HEK293 (cell line): Measurements from ENCODE around the gene IGFBP4.

Experiments used
- TF ChIP-seq, protein P1 (sequence below): fragments of 450-650 bp; formaldehyde crosslinking; IDR thresholded peaks from 2 replicates; pipeline ENCODE4 v1.5.1; 2017; ENCODE audit warnings: missing biosample characterization, mild to moderate bottlenecking, missing genetic modification characterization, moderate library complexity
- TF ChIP-seq, protein P2 (sequence below): fragments of 450-650 bp; formaldehyde crosslinking; IDR thresholded peaks from 2 replicates; pipeline ENCODE4 v1.5.1; 2016; ENCODE audit warnings: missing biosample characterization, missing genetic modification characterization

DNA sequence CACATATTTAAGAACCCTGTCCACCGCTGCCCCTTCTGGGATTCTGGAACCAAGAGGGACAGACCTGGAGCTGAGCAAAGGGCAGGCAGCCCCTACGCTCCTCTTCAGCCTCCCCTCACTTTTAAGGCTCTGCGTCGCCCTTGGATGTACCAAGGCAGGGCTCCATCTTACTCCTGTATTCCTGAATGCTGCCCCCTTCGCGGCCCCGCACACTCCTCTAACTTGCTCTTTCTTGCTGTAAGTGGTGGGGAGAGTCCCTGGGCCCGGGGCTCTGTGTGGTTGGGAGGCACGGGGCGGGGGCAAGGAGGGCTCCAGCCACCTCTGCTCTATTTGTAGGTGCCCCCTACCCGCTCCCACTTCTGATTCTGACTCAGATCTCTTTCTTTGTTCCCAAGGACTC is 56.9 kb downstream of the IGFBP4 start:
- TF ChIP-seq, protein P1, sequence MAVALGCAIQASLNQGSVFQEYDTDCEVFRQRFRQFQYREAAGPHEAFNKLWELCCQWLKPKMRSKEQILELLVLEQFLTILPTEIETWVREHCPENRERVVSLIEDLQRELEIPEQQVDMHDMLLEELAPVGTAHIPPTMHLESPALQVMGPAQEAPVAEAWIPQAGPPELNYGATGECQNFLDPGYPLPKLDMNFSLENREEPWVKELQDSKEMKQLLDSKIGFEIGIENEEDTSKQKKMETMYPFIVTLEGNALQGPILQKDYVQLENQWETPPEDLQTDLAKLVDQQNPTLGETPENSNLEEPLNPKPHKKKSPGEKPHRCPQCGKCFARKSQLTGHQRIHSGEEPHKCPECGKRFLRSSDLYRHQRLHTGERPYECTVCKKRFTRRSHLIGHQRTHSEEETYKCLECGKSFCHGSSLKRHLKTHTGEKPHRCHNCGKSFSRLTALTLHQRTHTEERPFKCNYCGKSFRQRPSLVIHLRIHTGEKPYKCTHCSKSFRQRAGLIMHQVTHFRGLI (tag by site-specific recombination) = no peak
- TF ChIP-seq, protein P2, sequence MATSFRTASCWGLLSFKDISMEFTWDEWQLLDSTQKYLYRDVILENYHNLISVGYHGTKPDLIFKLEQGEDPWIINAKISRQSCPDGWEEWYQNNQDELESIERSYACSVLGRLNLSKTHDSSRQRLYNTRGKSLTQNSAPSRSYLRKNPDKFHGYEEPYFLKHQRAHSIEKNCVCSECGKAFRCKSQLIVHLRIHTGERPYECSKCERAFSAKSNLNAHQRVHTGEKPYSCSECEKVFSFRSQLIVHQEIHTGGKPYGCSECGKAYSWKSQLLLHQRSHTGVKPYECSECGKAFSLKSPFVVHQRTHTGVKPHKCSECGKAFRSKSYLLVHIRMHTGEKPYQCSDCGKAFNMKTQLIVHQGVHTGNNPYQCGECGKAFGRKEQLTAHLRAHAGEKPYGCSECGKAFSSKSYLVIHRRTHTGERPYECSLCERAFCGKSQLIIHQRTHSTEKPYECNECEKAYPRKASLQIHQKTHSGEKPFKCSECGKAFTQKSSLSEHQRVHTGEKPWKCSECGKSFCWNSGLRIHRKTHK (tag by site-specific recombination) = no peak
